Activated CD8-positive, alpha-beta T cell treated with anti-CD3 and anti-CD28 coated beads for 36 hours (primary cell): Measurements from ENCODE around the gene FSHR. TPM values are rescaled to one million over a fixed set of nuclear protein-coding genes. Genes with fewer than 3 reads are reported as not detected.

Experiments
- ATAC-seq: fragments of 200-7000 bp; cut with Tn5 transposase; one replicate; pipeline ENCODE4 v1.10.0; 2021; ENCODE audit warnings: mild to moderate bottlenecking, moderate library complexity
- CTCF ChIA-PET: fragments of 350-600 bp; sonication (Branson Sonifier 250); formaldehyde crosslinking; loops from one replicate; lab custom pipeline; 2021; ENCODE audit warnings: antibody characterized with exemption; lab: Charles Lee
- POLR2A ChIA-PET: fragments of 350-600 bp; sonication (Branson Sonifier 250); formaldehyde crosslinking; loops from one replicate; lab custom pipeline; 2021; ENCODE audit warnings: antibody characterized with exemption; lab: Charles Lee
- DNase-seq: peaks from one replicate; pipeline ENCODE4 v3.0.0-alpha.2; 2020
- H3K27ac Mint-ChIP-seq: one replicate; pipeline ENCODE4 v1.8.0; 2021; ENCODE audit warnings: mild to moderate bottlenecking, mixed read lengths
- H3K27me3 Mint-ChIP-seq: one replicate; pipeline ENCODE4 v1.8.0; 2021; ENCODE audit warnings: mixed read lengths
- H3K36me3 Mint-ChIP-seq: one replicate; pipeline ENCODE4 v1.8.0; 2021; ENCODE audit warnings: low read depth, mixed read lengths
- H3K4me1 Mint-ChIP-seq: one replicate; pipeline ENCODE4 v1.8.0; 2021; ENCODE audit warnings: low read depth, mixed read lengths
- H3K4me3 Mint-ChIP-seq: one replicate; pipeline ENCODE4 v1.8.0; 2021; ENCODE audit warnings: mild to moderate bottlenecking, moderate library complexity, mixed read lengths
- H3K9me3 Mint-ChIP-seq: one replicate; pipeline ENCODE4 v1.8.0; 2021; ENCODE audit warnings: mixed read lengths
- CTCF ChIP-seq: fragments of 200-600 bp; IDR thresholded peaks from one replicate; pipeline ENCODE4 v1.8.0; 2022; ENCODE audit warnings: antibody characterized with exemption, mild to moderate bottlenecking
- intact Hi-C: fragments of 100-400 bp; cut with micrococcal nuclease; formaldehyde crosslinking; loops from one replicate; pipeline ENCODE4 v1.10.0; 2022
- total RNA-seq, 2 experiments: library from RNA; stranded (reverse); gene quantifications; one replicate each; pipeline ENCODE4 v1.2.3, GENCODE V29; 2021

The FSHR gene
- total RNA-seq, 2 experiments from 2014 or later, result not detected

DNA sequence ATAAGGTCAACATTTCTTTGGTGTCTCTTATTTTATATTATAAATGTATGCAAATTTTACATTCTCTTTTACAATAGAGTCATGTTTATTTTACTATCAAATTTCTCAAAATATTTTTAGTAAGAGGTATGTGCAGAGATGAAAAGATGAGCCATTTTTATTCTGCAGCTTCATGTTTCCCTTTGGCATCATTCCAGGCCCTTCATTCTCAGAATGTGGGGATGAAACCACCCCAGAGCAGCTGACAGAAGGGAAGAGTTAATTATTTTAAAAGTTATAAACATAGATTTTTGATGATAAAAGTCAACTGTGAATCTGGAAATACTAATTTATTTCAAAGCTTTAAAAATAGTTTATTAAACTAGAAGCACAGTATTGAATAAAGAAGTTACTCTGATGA is 12.8 kb upstream of the FSHR start:
- no peaks in the 10 kb centered on the region for H3K27me3 Mint-ChIP-seq
- H3K27ac Mint-ChIP-seq, result no peak overlapping the region
- H3K4me1 Mint-ChIP-seq, result no peaks in the 10 kb centered on the region
- no peaks in the 10 kb centered on the region for H3K9me3 Mint-ChIP-seq
- ChIA-PET CTCF (no interaction called here), POLR2A (no interaction called here)
- TF ChIP-seq CTCF, result no peak
- ATAC-seq (no peak), DNase-seq (no peak)
- intact Hi-C loops, result no loop called here
- no peaks in the 10 kb centered on the region for H3K36me3 Mint-ChIP-seq
- no peak overlapping the region for H3K4me3 Mint-ChIP-seq

GRCh38 chr2:49165662-49166061 is 11.3 kb upstream of the FSHR start:
- Mint-ChIP-seq H3K36me3 (no peaks in the 10 kb centered on the region), H3K9me3 (no peaks in the 10 kb centered on the region), H3K27me3 (no peaks in the 10 kb centered on the region), H3K4me3 (no peak overlapping the region), H3K4me1 (no peaks in the 10 kb centered on the region), H3K27ac (no peak overlapping the region)
- CTCF ChIA-PET, result no interaction called here
- intact Hi-C loops, result no loop called here
- POLR2A ChIA-PET, result no interaction called here
- no peak for TF ChIP-seq CTCF
- DNase-seq, result no peak
- ATAC-seq, result no peak

GRCh38 chr2:49164729-49165128 is 10.4 kb upstream of the FSHR start:
- H3K27ac Mint-ChIP-seq, result no peak overlapping the region
- CTCF ChIA-PET, result no interaction called here
- ATAC-seq (no peak), DNase-seq (no peak)
- POLR2A ChIA-PET, result interaction anchor here (0.6 kb wide), 1 partner anchor 530 kb away, joined by 3 read pairs; no protein-coding TSS in a partner anchor
- no peaks in the 10 kb centered on the region for H3K27me3 Mint-ChIP-seq
- H3K4me1 Mint-ChIP-seq, result no peaks in the 10 kb centered on the region
- no peaks in the 10 kb centered on the region for H3K36me3 Mint-ChIP-seq
- intact Hi-C loops, result no loop called here
- no peaks in the 10 kb centered on the region for H3K9me3 Mint-ChIP-seq
- H3K4me3 Mint-ChIP-seq, result no peak overlapping the region
- TF ChIP-seq CTCF, result no peak

DNA sequence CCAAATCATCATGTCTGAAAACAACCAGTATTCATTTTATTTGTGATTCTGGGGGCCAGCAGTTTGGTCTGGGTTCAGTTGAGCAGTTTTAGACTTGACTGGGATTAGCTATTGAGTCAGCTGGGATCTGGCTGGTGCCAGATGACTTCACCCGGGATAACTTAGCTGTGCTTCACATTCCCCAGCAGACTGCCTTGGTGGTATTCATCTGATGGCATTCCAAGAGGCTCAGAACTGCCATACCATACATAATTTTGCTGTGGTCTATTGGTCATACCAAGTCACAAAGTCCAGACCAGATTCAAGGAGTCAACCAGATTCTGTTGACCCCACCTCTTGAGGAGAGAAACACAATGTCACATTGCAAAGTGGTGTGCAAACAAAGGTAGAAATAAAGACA is 7.8 kb upstream of the FSHR start:
- Mint-ChIP-seq H3K9me3 (no peaks in the 10 kb centered on the region), H3K27ac (no peak overlapping the region), H3K27me3 (no peaks in the 10 kb centered on the region), H3K4me1 (no peaks in the 10 kb centered on the region), H3K4me3 (no peak overlapping the region), H3K36me3 (no peaks in the 10 kb centered on the region)
- ATAC-seq (no peak), DNase-seq (no peak)
- no peak for TF ChIP-seq CTCF
- ChIA-PET POLR2A (no interaction called here), CTCF (no interaction called here)
- intact Hi-C loops, result no loop called here

- POLR2A ChIA-PET, result no interaction called here
- no peak for TF ChIP-seq CTCF
- Mint-ChIP-seq H3K27me3 (no peaks in the 10 kb centered on the region), H3K9me3 (no peaks in the 10 kb centered on the region), H3K4me1 (no peaks in the 10 kb centered on the region), H3K4me3 (no peak overlapping the region), H3K27ac (no peak overlapping the region), H3K36me3 (no peaks in the 10 kb centered on the region)
- intact Hi-C loops, result no loop called here
- DNase-seq, result no peak
- CTCF ChIA-PET, result no interaction called here
- ATAC-seq, result no peak
Measured at GRCh38 chr2:49154891-49155290, 576 bp upstream of the FSHR start.
